ENCODE results near the gene HHAT. TPM values are rescaled to one million over a fixed set of nuclear protein-coding genes. Genes with fewer than 3 reads are reported as not detected.
A peak's percentile ranks its signal among the peaks of the same experiment; 100 is the strongest.

The HHAT gene
- total RNA-seq, 1 experiment from 2014 or later, result 2.3 TPM

- H3K4me1 ChIP-seq (ENCODE audit: low read length), result peaks cover 24% of the 10 kb centered on the region
- no peaks in the 10 kb centered on the region for H3K79me2 ChIP-seq (ENCODE audit: low read length)
- H4K20me1 ChIP-seq (ENCODE audit: insufficient read depth, low read depth, low read length), result no peaks in the 10 kb centered on the region
- no peak overlapping the region for H3K4me3 ChIP-seq (ENCODE audit: low read length)
- no peak overlapping the region for H2AFZ ChIP-seq (ENCODE audit: low read length)
- no peak overlapping the region for H3K27ac ChIP-seq (ENCODE audit: low read length)
- no peaks in the 10 kb centered on the region for H3K9me2 ChIP-seq (replicated peaks; ENCODE audit: insufficient read depth, low read length)
- H3K9ac ChIP-seq (ENCODE audit: low read length), result no peak overlapping the region
- H3K36me3 ChIP-seq (ENCODE audit: insufficient read depth, low read length), result no peaks in the 10 kb centered on the region
- DNase-seq, result no peak
- H3K4me2 ChIP-seq (ENCODE audit: low read depth, low read length, poor library complexity, severe bottlenecking), result no peak overlapping the region
- H3K27me3 ChIP-seq (ENCODE audit: low read length), result no peaks in the 10 kb centered on the region
- H3K9me3 ChIP-seq (ENCODE audit: low read length), result no peaks in the 10 kb centered on the region
Observed at GRCh38 chr1:210624722-210625121, 296.0 kb downstream of the HHAT start.

- Histone ChIP-seq H4K20me1 (ENCODE audit: insufficient read depth, low read depth, low read length) (no peaks in the 10 kb centered on the region), H3K4me2 (ENCODE audit: low read depth, low read length, poor library complexity, severe bottlenecking) (peak overlapping the region; percentile 52), H3K9me2 (replicated peaks; ENCODE audit: insufficient read depth, low read length) (no peaks in the 10 kb centered on the region), H3K4me3 (ENCODE audit: low read length) (peak overlapping the region; percentile 19; the same call in 1 of the 2 replicates), H3K9ac (ENCODE audit: low read length) (no peak overlapping the region), H3K9me3 (ENCODE audit: low read length) (no peaks in the 10 kb centered on the region), H3K27me3 (ENCODE audit: low read length) (no peaks in the 10 kb centered on the region), H3K36me3 (ENCODE audit: insufficient read depth, low read length) (no peaks in the 10 kb centered on the region), H3K4me1 (ENCODE audit: low read length) (peaks cover 24% of the 10 kb centered on the region), H3K27ac (ENCODE audit: low read length) (no peak overlapping the region), H2AFZ (ENCODE audit: low read length) (no peak overlapping the region), H3K79me2 (ENCODE audit: low read length) (no peaks in the 10 kb centered on the region)
- peak; percentile 56 for DNase-seq
Observed at GRCh38 chr1:210625715-210626114, 297.0 kb downstream of the HHAT start.

- Histone ChIP-seq H3K36me3 (ENCODE audit: insufficient read depth, low read length) (no peaks in the 10 kb centered on the region), H4K20me1 (ENCODE audit: insufficient read depth, low read depth, low read length) (no peaks in the 10 kb centered on the region), H3K4me2 (ENCODE audit: low read depth, low read length, poor library complexity, severe bottlenecking) (peak overlapping the region; percentile 52), H3K9me2 (replicated peaks; ENCODE audit: insufficient read depth, low read length) (no peaks in the 10 kb centered on the region), H3K27ac (ENCODE audit: low read length) (no peak overlapping the region), H3K4me1 (ENCODE audit: low read length) (peaks cover 24% of the 10 kb centered on the region), H3K4me3 (ENCODE audit: low read length) (peak overlapping the region; percentile 19; the same call in 1 of the 2 replicates), H3K9ac (ENCODE audit: low read length) (0 out of 2 replicates have a peak overlapping the region, but pooled peaks have one; percentile 5), H3K9me3 (ENCODE audit: low read length) (no peaks in the 10 kb centered on the region), H3K27me3 (ENCODE audit: low read length) (no peaks in the 10 kb centered on the region), H3K79me2 (ENCODE audit: low read length) (no peaks in the 10 kb centered on the region), H2AFZ (ENCODE audit: low read length) (no peak overlapping the region)
- peak; percentile 47 for DNase-seq
Observed at GRCh38 chr1:210626341-210626740, 297.6 kb downstream of the HHAT start.

GRCh38 chr1:210627755-210628154 is 299.1 kb downstream of the HHAT start:
- no peak overlapping the region for H3K27ac ChIP-seq (ENCODE audit: low read length)
- H3K4me1 ChIP-seq (ENCODE audit: low read length), result peaks cover 24% of the 10 kb centered on the region
- no peak overlapping the region for H3K4me2 ChIP-seq (ENCODE audit: low read depth, low read length, poor library complexity, severe bottlenecking)
- no peaks in the 10 kb centered on the region for H3K9me3 ChIP-seq (ENCODE audit: low read length)
- no peaks in the 10 kb centered on the region for H3K9me2 ChIP-seq (replicated peaks; ENCODE audit: insufficient read depth, low read length)
- no peaks in the 10 kb centered on the region for H3K36me3 ChIP-seq (ENCODE audit: insufficient read depth, low read length)
- no peaks in the 10 kb centered on the region for H3K79me2 ChIP-seq (ENCODE audit: low read length)
- H2AFZ ChIP-seq (ENCODE audit: low read length), result no peak overlapping the region
- H3K9ac ChIP-seq (ENCODE audit: low read length), result no peak overlapping the region
- DNase-seq, result no peak
- H3K4me3 ChIP-seq (ENCODE audit: low read length), result no peak overlapping the region
- H3K27me3 ChIP-seq (ENCODE audit: low read length), result no peaks in the 10 kb centered on the region
- no peaks in the 10 kb centered on the region for H4K20me1 ChIP-seq (ENCODE audit: insufficient read depth, low read depth, low read length)

GRCh38 chr1:210629276-210629675 is 300.6 kb downstream of the HHAT start:
- Histone ChIP-seq H3K9ac (ENCODE audit: low read length) (no peak overlapping the region), H3K27ac (ENCODE audit: low read length) (no peak overlapping the region), H3K9me3 (ENCODE audit: low read length) (no peaks in the 10 kb centered on the region), H3K27me3 (ENCODE audit: low read length) (no peaks in the 10 kb centered on the region), H3K4me2 (ENCODE audit: low read depth, low read length, poor library complexity, severe bottlenecking) (no peak overlapping the region), H3K4me3 (ENCODE audit: low read length) (no peak overlapping the region), H3K36me3 (ENCODE audit: insufficient read depth, low read length) (no peaks in the 10 kb centered on the region), H2AFZ (ENCODE audit: low read length) (no peak overlapping the region), H4K20me1 (ENCODE audit: insufficient read depth, low read depth, low read length) (no peaks in the 10 kb centered on the region), H3K4me1 (ENCODE audit: low read length) (peaks cover 24% of the 10 kb centered on the region), H3K79me2 (ENCODE audit: low read length) (no peaks in the 10 kb centered on the region), H3K9me2 (replicated peaks; ENCODE audit: insufficient read depth, low read length) (no peaks in the 10 kb centered on the region)
- no peak for DNase-seq

- Histone ChIP-seq H4K20me1 (ENCODE audit: insufficient read depth, low read depth, low read length) (no peaks in the 10 kb centered on the region), H3K9me3 (ENCODE audit: low read length) (no peaks in the 10 kb centered on the region), H3K9ac (ENCODE audit: low read length) (no peak overlapping the region), H2AFZ (ENCODE audit: low read length) (no peak overlapping the region), H3K79me2 (ENCODE audit: low read length) (no peaks in the 10 kb centered on the region), H3K36me3 (ENCODE audit: insufficient read depth, low read length) (no peaks in the 10 kb centered on the region), H3K27ac (ENCODE audit: low read length) (no peak overlapping the region), H3K27me3 (ENCODE audit: low read length) (no peaks in the 10 kb centered on the region), H3K4me3 (ENCODE audit: low read length) (no peak overlapping the region), H3K4me2 (ENCODE audit: low read depth, low read length, poor library complexity, severe bottlenecking) (no peak overlapping the region), H3K9me2 (replicated peaks; ENCODE audit: insufficient read depth, low read length) (no peaks in the 10 kb centered on the region), H3K4me1 (ENCODE audit: low read length) (peaks cover 7% of the 10 kb centered on the region)
- no peak for DNase-seq
Observed at GRCh38 chr1:210631399-210631798, 302.7 kb downstream of the HHAT start.

GRCh38 chr1:210633140-210633539 is 304.4 kb downstream of the HHAT start:
- Histone ChIP-seq H3K36me3 (ENCODE audit: insufficient read depth, low read length) (no peaks in the 10 kb centered on the region), H3K79me2 (ENCODE audit: low read length) (no peaks in the 10 kb centered on the region), H3K9me2 (replicated peaks; ENCODE audit: insufficient read depth, low read length) (no peaks in the 10 kb centered on the region), H3K4me1 (ENCODE audit: low read length) (no peaks in the 10 kb centered on the region), H4K20me1 (ENCODE audit: insufficient read depth, low read depth, low read length) (no peaks in the 10 kb centered on the region), H3K9ac (ENCODE audit: low read length) (no peak overlapping the region), H3K4me3 (ENCODE audit: low read length) (no peak overlapping the region), H3K9me3 (ENCODE audit: low read length) (no peaks in the 10 kb centered on the region), H2AFZ (ENCODE audit: low read length) (no peak overlapping the region), H3K4me2 (ENCODE audit: low read depth, low read length, poor library complexity, severe bottlenecking) (no peak overlapping the region), H3K27ac (ENCODE audit: low read length) (no peak overlapping the region), H3K27me3 (ENCODE audit: low read length) (no peaks in the 10 kb centered on the region)
- no peak for DNase-seq

GRCh38 chr1:210633636-210634035 is 304.9 kb downstream of the HHAT start:
- H3K27me3 ChIP-seq (ENCODE audit: low read length), result no peaks in the 10 kb centered on the region
- DNase-seq, result no peak
- H3K4me2 ChIP-seq (ENCODE audit: low read depth, low read length, poor library complexity, severe bottlenecking), result no peak overlapping the region
- no peak overlapping the region for H3K4me3 ChIP-seq (ENCODE audit: low read length)
- H3K4me1 ChIP-seq (ENCODE audit: low read length), result no peaks in the 10 kb centered on the region
- no peak overlapping the region for H3K9ac ChIP-seq (ENCODE audit: low read length)
- no peaks in the 10 kb centered on the region for H3K9me2 ChIP-seq (replicated peaks; ENCODE audit: insufficient read depth, low read length)
- no peaks in the 10 kb centered on the region for H4K20me1 ChIP-seq (ENCODE audit: insufficient read depth, low read depth, low read length)
- no peak overlapping the region for H3K27ac ChIP-seq (ENCODE audit: low read length)
- no peaks in the 10 kb centered on the region for H3K9me3 ChIP-seq (ENCODE audit: low read length)
- H3K79me2 ChIP-seq (ENCODE audit: low read length), result no peaks in the 10 kb centered on the region
- no peak overlapping the region for H2AFZ ChIP-seq (ENCODE audit: low read length)
- H3K36me3 ChIP-seq (ENCODE audit: insufficient read depth, low read length), result no peaks in the 10 kb centered on the region

- no peaks in the 10 kb centered on the region for H3K27me3 ChIP-seq (ENCODE audit: low read length)
- DNase-seq, result no peak
- no peaks in the 10 kb centered on the region for H3K9me2 ChIP-seq (replicated peaks; ENCODE audit: insufficient read depth, low read length)
- no peak overlapping the region for H3K9ac ChIP-seq (ENCODE audit: low read length)
- no peaks in the 10 kb centered on the region for H3K4me1 ChIP-seq (ENCODE audit: low read length)
- H3K79me2 ChIP-seq (ENCODE audit: low read length), result no peaks in the 10 kb centered on the region
- H3K9me3 ChIP-seq (ENCODE audit: low read length), result no peaks in the 10 kb centered on the region
- no peak overlapping the region for H2AFZ ChIP-seq (ENCODE audit: low read length)
- no peak overlapping the region for H3K4me2 ChIP-seq (ENCODE audit: low read depth, low read length, poor library complexity, severe bottlenecking)
- no peaks in the 10 kb centered on the region for H3K36me3 ChIP-seq (ENCODE audit: insufficient read depth, low read length)
- no peak overlapping the region for H3K4me3 ChIP-seq (ENCODE audit: low read length)
- H4K20me1 ChIP-seq (ENCODE audit: insufficient read depth, low read depth, low read length), result no peaks in the 10 kb centered on the region
- no peak overlapping the region for H3K27ac ChIP-seq (ENCODE audit: low read length)
Observed at GRCh38 chr1:210635108-210635507, 306.4 kb downstream of the HHAT start.

All from Karpas-422 (cell line).